Heart left ventricle (tissue), 13 donors: ENCODE data around the gene ACAA1.

ENCODE experiments used
- POLR2A ChIP-seq, 2 donors: fragments of 450-650 bp; IDR thresholded peaks; one replicate each; pipeline ENCODE4 v1.6.1; 2017; ENCODE audit warnings: antibody characterized with exemption in 2 of 2, mild to moderate bottlenecking in 2 of 2, moderate library complexity in 2 of 2
- TF ChIP-seq, protein P1 (sequence below), 12 donors: fragments of 200-600 bp; sonication (generic) in 4 of 12; IDR thresholded peaks; one replicate each; pipeline versions ENCODE4 v1.5.0 to v1.8.0; 2018 to 2022; ENCODE audit warnings: antibody characterized with exemption in 12 of 12, mild to moderate bottlenecking in 5 of 12
- donor health status: ischemic (EF 13 %, LVEDD 7.1; RV severe dilation, severe dysfunction).
- donor health status: DM: no; HTN: yes; CAD: no.
- donor health status: DM: no; HTN: no; CAD: no.
- donor health status: ischemic (EF 25% LVEDD 6.9; RV normal size, moderate dysfunction).
- donor health status: ischemic (EF 25% LVEDD 5.7; RV mildly dilated, moderate dysfunction).
- donor health status: ischemic (EF 35%, LVEDD 5.7; RV mildly dilated, moderate dysfunction).
- donor health status: nonischemic (EF 11% LVEDD 7.7; RV severe dilation, severe dysfunction).
- donor health status: DM: yes; HTN: yes; CAD: no.
- donor health status: PGD.
- donor health status: ischemic (EF 29% LVEDD 5.4; RV normal size, mild dysfunction).
- donor health status: nonischemic (EF 23%, LVEDD 6.1; RV moderate dilation, normal function).

- TF ChIP-seq, protein P1, sequence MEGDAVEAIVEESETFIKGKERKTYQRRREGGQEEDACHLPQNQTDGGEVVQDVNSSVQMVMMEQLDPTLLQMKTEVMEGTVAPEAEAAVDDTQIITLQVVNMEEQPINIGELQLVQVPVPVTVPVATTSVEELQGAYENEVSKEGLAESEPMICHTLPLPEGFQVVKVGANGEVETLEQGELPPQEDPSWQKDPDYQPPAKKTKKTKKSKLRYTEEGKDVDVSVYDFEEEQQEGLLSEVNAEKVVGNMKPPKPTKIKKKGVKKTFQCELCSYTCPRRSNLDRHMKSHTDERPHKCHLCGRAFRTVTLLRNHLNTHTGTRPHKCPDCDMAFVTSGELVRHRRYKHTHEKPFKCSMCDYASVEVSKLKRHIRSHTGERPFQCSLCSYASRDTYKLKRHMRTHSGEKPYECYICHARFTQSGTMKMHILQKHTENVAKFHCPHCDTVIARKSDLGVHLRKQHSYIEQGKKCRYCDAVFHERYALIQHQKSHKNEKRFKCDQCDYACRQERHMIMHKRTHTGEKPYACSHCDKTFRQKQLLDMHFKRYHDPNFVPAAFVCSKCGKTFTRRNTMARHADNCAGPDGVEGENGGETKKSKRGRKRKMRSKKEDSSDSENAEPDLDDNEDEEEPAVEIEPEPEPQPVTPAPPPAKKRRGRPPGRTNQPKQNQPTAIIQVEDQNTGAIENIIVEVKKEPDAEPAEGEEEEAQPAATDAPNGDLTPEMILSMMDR (IDR thresholded peaks at IDR 0.05), result no peak
- no peak for TF ChIP-seq POLR2A (IDR thresholded peaks at IDR 0.05)
Observed at GRCh38 chr3:38158472-38158871, 21.5 kb upstream of the ACAA1 start.
